HG03159 (cell line): ENCODE data around the gene NFKB2.

Experiments used
- ATAC-seq: cut with Tn5 transposase; IDR thresholded peaks from one replicate; pipeline ENCODE4 v1.9.1; 2021; ENCODE audit warnings: mild to moderate bottlenecking, moderate library complexity; ENCODE audit not compliant: unreplicated experiment

NFKB2 gene

GRCh38 chr10:102394079-102394800 lies 1.3 kb upstream of the NFKB2 start:
- peak; percentile 78 for ATAC-seq

GRCh38 chr10:102394801-102395399 lies 605 bp upstream of the NFKB2 start:
- peak; percentile 3 for ATAC-seq

GRCh38 chr10:102396317-102396650 lies 779 bp downstream of the NFKB2 start:
- no peak for ATAC-seq

GRCh38 chr10:102396730-102397151 lies 1.2 kb downstream of the NFKB2 start:
- ATAC-seq, result no peak

GRCh38 chr10:102397222-102398171 lies 2.0 kb downstream of the NFKB2 start:
- no peak for ATAC-seq

GRCh38 chr10:102398172-102399020 lies 2.9 kb downstream of the NFKB2 start:
- ATAC-seq, result no peak

GRCh38 chr10:102399217-102400021 lies 3.9 kb downstream of the NFKB2 start:
- ATAC-seq, result peak; percentile 48

- ATAC-seq, result no peak
Measured at GRCh38 chr10:102400076-102400475, 4.6 kb downstream of the NFKB2 start.

- ATAC-seq, result no peak
Measured at GRCh38 chr10:102400598-102401341, 5.3 kb downstream of the NFKB2 start.

GRCh38 chr10:102401342-102401654 lies 5.8 kb downstream of the NFKB2 start:
- ATAC-seq, result no peak

GRCh38 chr10:102401735-102402511 lies 6.4 kb downstream of the NFKB2 start:
- ATAC-seq, result no peak

GRCh38 chr10:102402512-102402896 lies 7.0 kb downstream of the NFKB2 start:
- ATAC-seq, result no peak

- ATAC-seq, result no peak
Measured at GRCh38 chr10:102403115-102403514, 7.6 kb downstream of the NFKB2 start.

GRCh38 chr10:102404361-102405107 lies 9.0 kb downstream of the NFKB2 start:
- no peak for ATAC-seq

- ATAC-seq, result no peak
Measured at GRCh38 chr10:102405108-102405571, 9.6 kb downstream of the NFKB2 start.

GRCh38 chr10:102405632-102406031 lies 10.1 kb downstream of the NFKB2 start:
- ATAC-seq, result no peak

GRCh38 chr10:102406815-102407214 lies 11.3 kb downstream of the NFKB2 start:
- no peak for ATAC-seq
